Activated naive CD8-positive, alpha-beta T cell treated with anti-CD3 and anti-CD28 coated beads, Interleukin-2, amount 50 U/mL, for 16 hours (primary cell): ENCODE results near the gene SLC1A2.

Experiments
- DNase-seq: peaks from one replicate; pipeline ENCODE4 v3.0.0-alpha.2; 2020; ENCODE audit warnings: low read depth, low spot score

Gene SLC1A2

DNA sequence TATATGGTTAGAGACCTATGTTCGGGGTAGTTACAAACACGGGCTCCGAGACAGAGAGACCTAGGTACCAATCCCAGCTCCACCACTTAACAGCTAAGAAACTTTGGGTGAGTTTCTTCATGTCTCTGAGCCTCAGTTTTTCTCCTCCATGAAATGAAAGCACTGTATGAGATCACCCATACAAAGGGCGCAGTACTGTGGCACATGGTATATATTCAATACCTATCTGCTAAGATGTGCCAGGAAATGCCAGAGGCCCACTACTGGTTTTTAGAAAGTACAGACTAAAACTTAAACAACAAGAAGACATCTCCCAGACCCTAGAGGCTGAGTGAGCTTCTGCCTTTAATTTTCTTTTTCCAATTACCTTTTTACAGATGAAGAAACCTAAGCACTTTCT is 69.5 kb downstream of the SLC1A2 start:
- DNase-seq = no peak

GRCh38 chr11:35348898-35349687 is 70.3 kb downstream of the SLC1A2 start:
- DNase-seq = no peak

- no peak for DNase-seq
These were observed 71.4 kb downstream of the SLC1A2 start for GRCh38 chr11:35347921-35348331.

DNA sequence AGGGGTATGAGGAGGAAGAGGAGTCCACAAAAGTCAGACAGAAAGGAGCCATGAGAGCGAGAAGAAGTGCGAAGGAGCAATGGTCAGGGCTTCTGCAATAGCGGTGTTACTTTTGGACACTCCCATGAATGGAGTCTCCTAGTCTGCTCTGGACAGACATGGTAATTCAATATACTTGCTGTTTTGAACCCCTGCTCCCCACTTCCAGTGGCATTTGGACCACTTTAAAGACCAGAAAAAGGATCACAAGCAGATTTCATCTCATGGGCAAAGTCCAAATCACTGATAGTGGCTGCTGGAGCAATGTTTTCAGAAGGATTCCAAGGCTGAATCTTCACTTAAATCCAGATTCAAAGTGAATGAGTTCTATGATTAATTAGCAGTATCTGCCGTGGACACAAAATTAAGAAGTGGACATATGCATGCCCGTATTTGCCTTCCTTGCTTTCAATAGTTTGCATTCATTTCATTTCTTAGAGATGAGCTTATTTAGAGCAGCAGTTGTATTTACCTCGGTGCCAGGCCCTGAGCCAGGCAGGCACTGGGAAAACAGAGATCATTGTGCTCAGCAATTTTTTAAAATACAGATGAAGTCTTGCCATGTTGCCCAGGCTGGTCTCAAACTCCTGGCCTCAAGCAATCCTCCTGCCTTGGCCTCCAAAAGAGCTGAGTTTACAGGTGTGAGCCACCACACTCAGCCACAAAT is 72.0 kb downstream of the SLC1A2 start:
- DNase-seq = no peak

DNA sequence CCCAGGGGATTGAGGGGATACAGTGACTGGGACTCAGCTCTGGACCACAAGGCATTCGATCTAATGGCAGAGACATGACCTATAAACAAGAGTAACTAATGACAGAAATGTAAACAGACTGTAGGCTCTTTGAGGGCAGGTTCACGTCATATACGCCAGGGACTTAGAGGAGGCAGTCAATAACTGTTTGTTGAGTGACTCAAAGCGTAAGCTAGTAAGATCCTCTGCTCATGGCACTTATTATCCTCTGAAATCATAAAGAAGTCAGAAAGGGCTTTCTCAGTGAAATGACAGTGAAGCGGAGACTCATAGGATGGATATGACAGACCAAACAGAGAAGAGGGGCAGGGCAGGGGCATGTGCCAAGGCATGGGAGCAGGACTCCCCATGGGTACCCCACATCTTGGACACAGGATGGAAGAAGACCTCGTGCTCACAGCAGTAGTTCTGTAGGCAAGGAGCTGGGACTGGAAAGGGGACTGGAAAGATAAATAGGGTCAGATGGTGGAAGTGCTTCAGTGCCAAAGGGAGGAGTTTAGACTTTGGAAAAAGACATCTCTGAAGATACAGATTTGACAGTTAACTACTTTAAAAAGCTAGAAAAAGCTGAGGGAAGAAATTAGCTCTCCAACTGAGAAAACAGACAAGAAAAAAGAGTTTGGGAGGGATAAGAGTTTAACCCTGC is 72.7 kb downstream of the SLC1A2 start:
- no peak for DNase-seq

DNA sequence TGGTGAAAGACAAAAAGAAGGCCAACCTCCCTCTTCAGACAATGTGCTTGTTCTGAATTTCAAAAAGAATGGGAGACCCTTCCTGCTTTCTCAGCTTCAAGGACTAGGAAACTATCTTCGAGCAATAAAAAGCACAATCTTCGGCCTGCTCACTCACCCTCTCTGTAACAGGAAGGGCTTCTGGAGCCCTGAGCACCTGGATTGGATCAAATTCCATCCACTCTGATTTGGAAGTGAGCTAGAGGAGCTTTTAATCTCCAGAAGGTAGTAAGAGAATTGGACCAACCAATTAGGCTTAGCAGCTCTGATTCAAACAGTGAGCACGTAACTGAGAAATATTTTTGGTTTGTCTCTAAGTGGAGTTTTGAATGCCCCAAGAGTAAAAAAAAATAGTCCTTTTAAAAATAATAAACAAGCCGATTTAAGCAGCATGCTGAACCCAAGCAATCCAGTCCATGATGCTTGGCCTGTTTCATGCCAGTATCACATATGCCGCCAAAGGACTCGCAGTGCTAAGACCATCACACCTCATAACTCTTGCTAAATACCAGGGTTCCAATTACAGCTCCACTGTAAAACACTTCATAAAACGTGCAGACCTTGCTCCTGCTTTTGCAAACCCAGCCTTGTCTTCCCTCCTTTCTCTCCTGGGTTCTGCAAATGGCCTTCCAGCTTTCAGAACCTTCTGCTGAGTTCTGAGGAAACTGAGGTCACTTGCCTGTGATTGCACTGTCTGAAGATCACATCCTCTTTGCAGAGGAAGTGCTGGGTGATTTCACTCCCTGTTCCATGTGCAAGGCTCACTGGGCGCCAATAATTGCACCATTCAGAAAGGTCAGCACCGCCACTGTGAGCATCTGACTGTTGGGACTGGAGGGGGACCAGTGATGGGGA is 74.4 kb downstream of the SLC1A2 start:
- no peak for DNase-seq

- DNase-seq = no peak
These were observed 76.2 kb downstream of the SLC1A2 start for GRCh38 chr11:35343033-35343598.

GRCh38 chr11:35340715-35341114 is 78.6 kb downstream of the SLC1A2 start:
- no peak for DNase-seq

DNA sequence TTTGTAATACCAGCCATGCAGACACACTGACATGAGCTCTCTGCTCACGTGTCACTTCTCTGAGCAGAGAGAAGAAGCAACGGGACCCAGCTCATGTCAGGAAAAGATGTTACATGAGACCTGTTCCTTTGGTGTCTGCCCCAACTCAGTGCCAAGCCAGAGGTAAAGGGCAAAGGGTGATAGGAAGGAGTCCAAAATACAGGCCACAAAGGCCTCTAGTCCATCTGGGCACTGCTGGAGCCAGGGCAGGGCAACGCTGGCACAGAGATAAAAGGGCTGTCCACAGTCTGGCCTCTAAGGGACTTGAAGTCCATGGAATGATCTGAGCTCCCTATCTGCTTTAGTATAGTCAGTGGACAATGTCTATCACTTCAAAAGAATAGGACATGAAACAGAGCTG is 79.3 kb downstream of the SLC1A2 start:
- DNase-seq = no peak

DNA sequence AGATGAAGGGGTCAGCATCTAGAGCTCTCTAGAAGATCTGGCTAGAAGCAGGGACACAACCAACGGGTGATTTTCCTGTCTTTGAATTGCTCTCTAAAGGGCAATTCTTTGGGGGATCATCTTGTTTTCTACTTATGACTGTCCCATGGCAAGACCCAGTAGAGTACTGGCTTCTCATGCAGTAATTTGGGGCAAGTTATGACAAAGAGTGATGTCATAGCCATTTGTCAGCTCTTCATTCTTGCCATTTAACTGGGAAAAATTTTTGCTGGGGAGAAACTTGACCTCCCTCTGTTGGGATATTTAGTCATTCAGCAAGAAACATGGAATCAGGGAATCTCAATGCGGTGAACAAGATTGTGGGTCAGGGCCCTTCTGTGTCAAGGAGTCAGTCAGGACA is 80.4 kb downstream of the SLC1A2 start:
- DNase-seq = no peak

DNA sequence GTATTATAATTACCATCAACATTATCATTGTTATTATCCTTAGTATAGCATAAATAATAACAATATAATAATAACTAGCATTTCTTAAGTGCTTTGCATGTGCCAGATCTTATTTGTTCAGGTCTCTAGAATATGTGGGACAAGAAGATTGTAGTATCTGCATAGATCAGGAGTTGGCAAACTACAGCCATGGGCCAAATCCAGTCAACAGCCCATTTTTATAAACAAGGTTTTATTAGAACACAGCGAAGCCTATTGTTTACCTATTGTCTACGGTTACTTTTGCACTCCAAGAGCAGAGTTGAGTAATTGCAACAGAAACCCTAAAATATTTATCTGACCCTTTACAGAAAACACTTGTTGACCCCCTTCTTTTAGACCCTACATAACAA is 81.4 kb downstream of the SLC1A2 start:
- DNase-seq = no peak

GRCh38 chr11:35337136-35337913 is 82.0 kb downstream of the SLC1A2 start:
- DNase-seq = no peak

GRCh38 chr11:35336726-35337125 is 82.6 kb downstream of the SLC1A2 start:
- no peak for DNase-seq

GRCh38 chr11:35335226-35335625 is 84.1 kb downstream of the SLC1A2 start:
- no peak for DNase-seq

DNA sequence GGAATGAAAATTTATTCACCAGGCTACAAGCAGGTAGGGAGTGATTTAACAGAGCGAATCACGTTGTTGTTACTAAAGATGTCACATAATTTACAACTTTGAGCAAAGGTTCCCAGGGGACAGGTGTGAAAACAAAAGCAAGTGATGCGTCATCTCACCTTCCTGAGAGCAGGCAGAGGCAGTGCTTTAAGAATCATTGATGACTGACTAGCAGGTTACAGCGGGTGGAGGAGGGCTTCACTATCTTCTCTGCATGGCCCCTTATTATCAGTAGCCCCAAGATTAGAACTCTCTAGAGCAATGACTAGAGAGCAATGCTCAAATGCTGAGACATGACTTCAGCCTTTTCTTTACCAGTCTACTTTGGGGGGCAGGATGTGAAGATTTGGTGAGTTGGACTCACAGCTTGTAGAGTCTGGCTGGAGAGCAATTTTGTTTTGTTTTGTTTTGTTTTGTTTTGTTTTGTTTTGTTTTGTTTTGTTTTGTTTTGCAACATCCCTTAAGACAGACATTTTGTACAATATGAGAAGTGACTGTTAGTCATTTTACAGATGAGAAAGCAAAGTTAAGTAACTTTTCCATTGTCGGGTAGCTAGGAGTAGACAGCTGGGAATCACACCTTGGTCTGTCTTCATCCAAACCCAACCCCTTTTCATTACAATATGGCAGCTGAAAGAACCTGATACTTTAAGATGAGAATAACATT is 84.8 kb downstream of the SLC1A2 start:
- DNase-seq = no peak

DNA sequence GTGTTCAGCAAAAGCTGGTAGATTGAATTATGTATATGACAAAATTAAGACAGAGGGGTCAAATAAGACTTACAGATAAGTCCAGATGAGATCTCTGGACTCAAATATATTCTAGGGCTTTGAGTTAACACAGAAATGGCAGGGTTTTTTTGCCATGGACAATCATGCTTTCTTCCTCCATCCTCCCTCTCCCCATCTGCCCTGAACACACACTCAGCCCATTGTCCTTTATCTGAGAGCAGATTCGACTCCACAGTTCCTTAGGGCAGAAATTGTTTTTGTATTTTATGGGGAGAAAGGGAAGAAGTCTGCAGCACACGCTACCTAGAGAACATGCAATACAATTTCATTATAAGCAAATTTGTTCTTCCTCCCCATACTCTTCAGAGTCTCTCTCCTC is 86.8 kb downstream of the SLC1A2 start:
- no peak for DNase-seq

- DNase-seq = no peak
These were observed 88.4 kb downstream of the SLC1A2 start for GRCh38 chr11:35330931-35331330.

DNA sequence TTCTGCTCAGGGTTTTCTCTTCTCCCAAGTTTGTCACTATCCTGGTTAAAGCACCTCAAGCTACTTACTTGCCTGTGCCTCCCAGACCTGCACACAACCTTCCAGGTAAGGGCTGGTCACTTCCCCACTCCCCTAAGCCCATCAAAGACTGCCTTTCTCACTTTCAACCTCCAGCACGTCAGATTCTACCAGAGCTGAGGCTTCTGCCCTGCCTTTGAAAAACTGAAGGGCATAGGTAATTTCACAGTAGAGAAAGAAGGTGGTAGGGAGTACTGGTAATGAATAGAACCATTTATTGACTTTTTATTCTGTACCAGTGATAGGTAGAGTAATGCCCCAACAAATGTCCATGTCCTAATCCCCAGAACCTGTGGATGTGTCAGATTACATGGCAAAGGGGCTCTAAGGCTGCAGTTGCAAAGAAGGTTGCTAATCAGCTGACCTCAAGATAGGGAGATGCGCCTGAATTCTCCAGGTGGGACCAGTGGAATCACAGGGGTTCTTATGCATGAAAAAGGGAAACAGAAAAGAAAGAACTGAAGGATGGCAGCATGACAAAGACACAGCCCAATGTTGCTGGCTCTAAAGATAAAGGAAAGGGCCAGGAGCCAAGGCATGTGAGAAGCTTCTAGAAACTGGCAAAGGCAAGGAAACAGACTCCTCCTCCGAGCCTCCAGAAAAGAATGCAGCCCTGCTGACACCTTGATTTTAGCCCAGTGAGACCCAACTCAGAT is 89.0 kb downstream of the SLC1A2 start:
- no peak for DNase-seq

DNA sequence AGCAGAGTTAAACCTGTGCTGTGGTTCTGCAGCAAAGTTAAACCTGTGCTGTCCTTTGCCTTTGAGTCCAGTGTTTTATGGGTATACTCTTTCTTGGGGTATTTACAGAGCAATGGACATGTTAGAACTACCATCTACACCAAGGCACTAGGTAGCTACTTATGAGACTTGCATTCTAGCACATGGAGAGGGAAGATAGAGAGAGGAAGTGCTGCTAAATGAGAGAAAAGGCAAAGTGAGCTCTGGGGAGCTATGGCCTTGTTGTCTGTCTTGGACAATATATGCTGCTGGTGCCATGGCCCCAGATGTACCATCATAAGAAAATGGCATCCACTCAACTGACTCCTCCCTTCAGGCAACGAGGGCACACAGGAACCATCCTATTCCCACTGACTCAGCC is 91.5 kb downstream of the SLC1A2 start:
- DNase-seq = no peak
